Activated naive CD4-positive, alpha-beta T cell treated with anti-CD3 and anti-CD28 coated beads, Interleukin-2, amount 50 U/mL, for 16 hours (primary cell): Measurements from ENCODE around the gene KDM4B.

Experiments used
- DNase-seq: peaks from one replicate; pipeline ENCODE4 v3.0.0-alpha.2; 2020

Gene KDM4B

GRCh38 chr19:5093948-5094718 lies 125.2 kb downstream of the KDM4B start:
- DNase-seq, result no peak

- no peak for DNase-seq
Measured at GRCh38 chr19:5094768-5095567, 126.1 kb downstream of the KDM4B start.

- no peak for DNase-seq
Measured at GRCh38 chr19:5095568-5095850, 126.6 kb downstream of the KDM4B start.

GRCh38 chr19:5096536-5096935 lies 127.6 kb downstream of the KDM4B start:
- DNase-seq, result no peak

GRCh38 chr19:5097331-5097930 lies 128.5 kb downstream of the KDM4B start:
- no peak for DNase-seq

GRCh38 chr19:5097959-5098623 lies 129.2 kb downstream of the KDM4B start:
- DNase-seq, result no peak

- no peak for DNase-seq
Measured at GRCh38 chr19:5098646-5099045, 129.7 kb downstream of the KDM4B start.

- no peak for DNase-seq
Measured at GRCh38 chr19:5099701-5100221, 130.8 kb downstream of the KDM4B start.

GRCh38 chr19:5101871-5102270 lies 133.0 kb downstream of the KDM4B start:
- DNase-seq, result no peak

GRCh38 chr19:5102520-5102919 lies 133.6 kb downstream of the KDM4B start:
- no peak for DNase-seq

GRCh38 chr19:5103061-5103701 lies 134.3 kb downstream of the KDM4B start:
- no peak for DNase-seq

GRCh38 chr19:5103812-5104410 lies 135.0 kb downstream of the KDM4B start:
- no peak for DNase-seq

- no peak for DNase-seq
Measured at GRCh38 chr19:5104871-5105351, 136.0 kb downstream of the KDM4B start.

GRCh38 chr19:5106191-5106726 lies 137.3 kb downstream of the KDM4B start:
- no peak for DNase-seq

GRCh38 chr19:5106971-5107370 lies 138.1 kb downstream of the KDM4B start:
- no peak for DNase-seq

GRCh38 chr19:5107432-5108122 lies 138.7 kb downstream of the KDM4B start:
- DNase-seq, result no peak

GRCh38 chr19:5108123-5108596 lies 139.2 kb downstream of the KDM4B start:
- no peak for DNase-seq

- DNase-seq, result no peak
Measured at GRCh38 chr19:5108866-5109265, 140.0 kb downstream of the KDM4B start.

- DNase-seq, result no peak
Measured at GRCh38 chr19:5109560-5109959, 140.6 kb downstream of the KDM4B start.

- no peak for DNase-seq
Measured at GRCh38 chr19:5110546-5110945, 141.6 kb downstream of the KDM4B start.

GRCh38 chr19:5111051-5111450 lies 142.1 kb downstream of the KDM4B start:
- no peak for DNase-seq
